GM12878 (cell line): ENCODE measurements around the gene SCRN1.

Experiments
- BHLHE40 ChIP-seq, 2 experiments: fragments of 450-650 bp in 1 of 2; IDR thresholded peaks; 2 replicates each; pipeline ENCODE4 v1.6.1; 2011 to 2017; ENCODE audit warnings: low read depth in 2 of 2, borderline replicate concordance in 1 of 2, improper control_type of control experiment in 1 of 2, low read length in 1 of 2, mild to moderate bottlenecking in 1 of 2
- POLR2AphosphoS2 ChIP-seq: IDR thresholded peaks from 2 replicates; pipeline ENCODE4 v1.6.1; 2011; ENCODE audit warnings: low read depth, mild to moderate bottlenecking, low read length, improper control_type of control experiment, moderate library complexity
- TF ChIP-seq, protein P1 (sequence below): IDR thresholded peaks from 2 replicates; pipeline ENCODE4 v1.6.1; 2012; ENCODE audit warnings: low read length, inconsistent platforms
- TF ChIP-seq, protein P2 (sequence below), 3 experiments: IDR thresholded peaks in 2 of 3; conservative IDR thresholded peaks in 1 of 3; 2 replicates each; pipeline ENCODE4 v1.5.1; 2011; ENCODE audit warnings: low read depth in 3 of 3, low read length in 3 of 3, mild to moderate bottlenecking in 3 of 3, control low read depth in 2 of 3, moderate library complexity in 2 of 3, inconsistent platforms in 1 of 3, mixed read lengths in 1 of 3; ENCODE audit not compliant: control insufficient read depth in 2 of 3, insufficient read depth in 1 of 3; ENCODE audit errors: extremely low read depth in 1 of 3
- TF ChIP-seq, protein P3 (sequence below): fragments of 450-650 bp; IDR thresholded peaks from 2 replicates; pipeline ENCODE4 v1.6.1; 2017; ENCODE audit warnings: antibody characterized with exemption, mild to moderate bottlenecking, moderate library complexity

DNA sequence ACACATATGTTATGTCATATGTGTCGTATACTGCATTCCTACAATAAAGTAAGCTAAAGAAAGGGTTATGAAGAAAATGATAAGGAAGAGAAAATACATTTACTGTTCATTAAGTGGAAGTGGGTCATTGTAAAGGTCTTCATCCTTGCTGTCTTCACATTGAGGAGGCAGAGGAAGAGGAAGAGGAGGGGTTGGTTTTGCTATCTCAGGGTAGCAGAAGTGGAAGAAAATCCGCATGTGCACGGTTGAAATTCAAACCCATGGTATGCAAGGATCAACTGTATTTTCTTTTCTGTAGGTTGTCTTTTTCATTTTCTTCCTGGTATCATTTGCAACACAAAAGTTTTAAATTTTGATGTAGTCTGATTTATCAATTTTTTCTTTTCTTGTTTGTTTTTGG is 44.9 kb upstream of the SCRN1 start:
- TF ChIP-seq, protein P1, sequence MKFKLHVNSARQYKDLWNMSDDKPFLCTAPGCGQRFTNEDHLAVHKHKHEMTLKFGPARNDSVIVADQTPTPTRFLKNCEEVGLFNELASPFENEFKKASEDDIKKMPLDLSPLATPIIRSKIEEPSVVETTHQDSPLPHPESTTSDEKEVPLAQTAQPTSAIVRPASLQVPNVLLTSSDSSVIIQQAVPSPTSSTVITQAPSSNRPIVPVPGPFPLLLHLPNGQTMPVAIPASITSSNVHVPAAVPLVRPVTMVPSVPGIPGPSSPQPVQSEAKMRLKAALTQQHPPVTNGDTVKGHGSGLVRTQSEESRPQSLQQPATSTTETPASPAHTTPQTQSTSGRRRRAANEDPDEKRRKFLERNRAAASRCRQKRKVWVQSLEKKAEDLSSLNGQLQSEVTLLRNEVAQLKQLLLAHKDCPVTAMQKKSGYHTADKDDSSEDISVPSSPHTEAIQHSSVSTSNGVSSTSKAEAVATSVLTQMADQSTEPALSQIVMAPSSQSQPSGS = no peak
- TF ChIP-seq, protein P2, sequence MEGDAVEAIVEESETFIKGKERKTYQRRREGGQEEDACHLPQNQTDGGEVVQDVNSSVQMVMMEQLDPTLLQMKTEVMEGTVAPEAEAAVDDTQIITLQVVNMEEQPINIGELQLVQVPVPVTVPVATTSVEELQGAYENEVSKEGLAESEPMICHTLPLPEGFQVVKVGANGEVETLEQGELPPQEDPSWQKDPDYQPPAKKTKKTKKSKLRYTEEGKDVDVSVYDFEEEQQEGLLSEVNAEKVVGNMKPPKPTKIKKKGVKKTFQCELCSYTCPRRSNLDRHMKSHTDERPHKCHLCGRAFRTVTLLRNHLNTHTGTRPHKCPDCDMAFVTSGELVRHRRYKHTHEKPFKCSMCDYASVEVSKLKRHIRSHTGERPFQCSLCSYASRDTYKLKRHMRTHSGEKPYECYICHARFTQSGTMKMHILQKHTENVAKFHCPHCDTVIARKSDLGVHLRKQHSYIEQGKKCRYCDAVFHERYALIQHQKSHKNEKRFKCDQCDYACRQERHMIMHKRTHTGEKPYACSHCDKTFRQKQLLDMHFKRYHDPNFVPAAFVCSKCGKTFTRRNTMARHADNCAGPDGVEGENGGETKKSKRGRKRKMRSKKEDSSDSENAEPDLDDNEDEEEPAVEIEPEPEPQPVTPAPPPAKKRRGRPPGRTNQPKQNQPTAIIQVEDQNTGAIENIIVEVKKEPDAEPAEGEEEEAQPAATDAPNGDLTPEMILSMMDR (IDR thresholded peaks at IDR 0.05 in 2 of 3, conservative IDR thresholded peaks at IDR 0.05 in 1 of 3; ENCODE audit: control insufficient read depth in 2 of 3, extremely low read depth in 1 of 3, insufficient read depth in 1 of 3, low read depth in 3 of 3, low read length in 3 of 3) = no peak
- TF ChIP-seq BHLHE40 (IDR thresholded peaks at IDR 0.05; ENCODE audit: borderline replicate concordance in 1 of 2, low read depth in 2 of 2, low read length in 1 of 2) (no peak), POLR2AphosphoS2 (no peak)
- TF ChIP-seq, protein P3, sequence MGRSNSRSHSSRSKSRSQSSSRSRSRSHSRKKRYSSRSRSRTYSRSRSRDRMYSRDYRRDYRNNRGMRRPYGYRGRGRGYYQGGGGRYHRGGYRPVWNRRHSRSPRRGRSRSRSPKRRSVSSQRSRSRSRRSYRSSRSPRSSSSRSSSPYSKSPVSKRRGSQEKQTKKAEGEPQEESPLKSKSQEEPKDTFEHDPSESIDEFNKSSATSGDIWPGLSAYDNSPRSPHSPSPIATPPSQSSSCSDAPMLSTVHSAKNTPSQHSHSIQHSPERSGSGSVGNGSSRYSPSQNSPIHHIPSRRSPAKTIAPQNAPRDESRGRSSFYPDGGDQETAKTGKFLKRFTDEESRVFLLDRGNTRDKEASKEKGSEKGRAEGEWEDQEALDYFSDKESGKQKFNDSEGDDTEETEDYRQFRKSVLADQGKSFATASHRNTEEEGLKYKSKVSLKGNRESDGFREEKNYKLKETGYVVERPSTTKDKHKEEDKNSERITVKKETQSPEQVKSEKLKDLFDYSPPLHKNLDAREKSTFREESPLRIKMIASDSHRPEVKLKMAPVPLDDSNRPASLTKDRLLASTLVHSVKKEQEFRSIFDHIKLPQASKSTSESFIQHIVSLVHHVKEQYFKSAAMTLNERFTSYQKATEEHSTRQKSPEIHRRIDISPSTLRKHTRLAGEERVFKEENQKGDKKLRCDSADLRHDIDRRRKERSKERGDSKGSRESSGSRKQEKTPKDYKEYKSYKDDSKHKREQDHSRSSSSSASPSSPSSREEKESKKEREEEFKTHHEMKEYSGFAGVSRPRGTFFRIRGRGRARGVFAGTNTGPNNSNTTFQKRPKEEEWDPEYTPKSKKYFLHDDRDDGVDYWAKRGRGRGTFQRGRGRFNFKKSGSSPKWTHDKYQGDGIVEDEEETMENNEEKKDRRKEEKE = no peak
